ENCODE measurements around the gene SLC48A1. TPM values are rescaled to one million over a fixed set of nuclear protein-coding genes. Genes with fewer than 3 reads are reported as not detected.

The SLC48A1 gene
- total and polyA plus RNA-seq, 2 donors (not counting 3 experiments of a cell fraction or from before 2014, with no cell fraction given) = 17.3 to 20.3 TPM

DNA sequence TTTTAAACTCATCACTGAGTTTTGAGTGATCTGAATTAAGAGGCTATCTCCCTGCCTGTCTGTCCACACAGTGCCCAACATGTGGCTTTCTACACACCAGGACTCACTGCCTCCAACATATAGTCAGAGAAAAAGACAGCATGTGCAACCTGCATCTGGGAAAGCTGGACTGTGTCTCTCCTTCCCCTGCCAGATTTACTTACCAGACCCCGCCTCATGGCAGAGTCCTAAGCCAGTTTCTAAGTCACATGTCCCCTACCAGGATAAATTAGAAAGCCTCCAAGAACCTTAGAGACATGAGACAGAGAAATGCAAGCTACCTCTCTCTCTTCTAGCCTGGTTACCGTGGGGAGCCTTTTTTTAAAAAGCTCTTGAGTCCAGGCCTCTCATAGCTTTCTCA, 49.4 kb downstream of the SLC48A1 start:
- Histone ChIP-seq H3K9me1 (replicated peaks; ENCODE audit: control insufficient read depth, extremely low read depth, insufficient read depth, low read length) (no peaks in the 10 kb centered on the region), H3K27me3 (ENCODE audit: control insufficient read depth in 2 of 2, insufficient read depth in 2 of 2, low read length in 2 of 2) (no peaks in the 10 kb centered on the region), H3K9me3 (replicated peaks; ENCODE audit: control insufficient read depth, insufficient read depth, low read length) (no peaks in the 10 kb centered on the region), H2AFZ (ENCODE audit: low read depth, low read length) (no peak overlapping the region), H3K27ac (ENCODE audit: insufficient read depth, low read depth, low read length) (no peak overlapping the region), H3K9ac (replicated peaks; ENCODE audit: extremely low read depth, insufficient read depth, low read length) (no peak overlapping the region), H3K4me1 (ENCODE audit: control insufficient read depth, extremely low read depth, insufficient read depth, low read length) (peaks cover 31% of the 10 kb centered on the region), H3K4me3 (replicated peaks in 1 of 3; ENCODE audit: insufficient read depth in 1 of 3, low read depth in 1 of 3, low read length in 3 of 3) (no peak overlapping the region), H4K20me1 (replicated peaks; ENCODE audit: control insufficient read depth, extremely low read depth, insufficient read depth, low read length) (no peaks in the 10 kb centered on the region), H3K4me2 (ENCODE audit: insufficient read depth, low read length) (no peak overlapping the region), H3K36me3 (ENCODE audit: control insufficient read depth in 2 of 2, extremely low read depth in 1 of 2, insufficient read depth in 2 of 2, low read length in 2 of 2) (no peaks in the 10 kb centered on the region), H3K79me2 (ENCODE audit: control insufficient read depth, insufficient read depth, low read length) (peaks cover 22% of the 10 kb centered on the region)
- intact Hi-C loops (cut with micrococcal nuclease) (no loop called here), dilution Hi-C loops (cut with MboI; ENCODE audit: extremely low pct_ligation_motif_present, low sequenced_read_pairs) (no loop called here)
- ChIA-PET POLR2A (no interaction called here), CTCF (interaction anchor here (1.3 to 7.8 kb wide), 2 partner anchors 13 to 14 kb away, joined by 5 to 246 read pairs; no protein-coding TSS in a partner anchor)
- BruUV-seq (replicated peaks) = no TSS peak
- no peak for FAIRE-seq
- no peak for DNase-seq (ENCODE audit: low read depth, low spot score)
- TF ChIP-seq GATA2 (IDR thresholded peaks at IDR 0.05; ENCODE audit: insufficient read depth, insufficient read length, low read depth, low read length) = no peak
- TF ChIP-seq POLR2AphosphoS5 (IDR thresholded peaks at IDR 0.05; ENCODE audit: insufficient read depth, low read depth, low read length) = no peak
- no peak for TF ChIP-seq JUN (IDR thresholded peaks at IDR 0.05; ENCODE audit: borderline replicate concordance, insufficient read depth, insufficient read length, low read depth)

DNA sequence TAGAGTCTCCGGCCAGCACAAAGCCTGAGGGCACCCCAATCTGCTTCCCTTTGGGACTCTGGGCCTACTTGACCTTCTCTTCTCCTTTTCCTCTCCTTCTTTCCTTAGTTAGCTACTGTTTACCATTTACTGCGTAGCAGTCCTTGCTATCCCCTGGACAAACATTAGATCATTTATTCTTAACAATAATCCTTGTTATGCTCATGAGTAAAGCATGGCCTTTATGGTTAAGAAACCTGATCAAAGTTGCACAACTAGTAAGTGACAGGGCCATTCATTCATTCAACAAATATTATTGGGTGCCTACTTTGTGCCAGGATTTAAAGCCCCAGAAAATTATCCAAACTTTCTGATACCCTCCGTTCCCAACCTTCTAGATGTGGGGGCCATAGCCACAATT, 49.8 kb downstream of the SLC48A1 start:
- Histone ChIP-seq H3K27me3 (ENCODE audit: control insufficient read depth in 2 of 2, insufficient read depth in 2 of 2, low read length in 2 of 2) (no peaks in the 10 kb centered on the region), H3K27ac (ENCODE audit: insufficient read depth, low read depth, low read length) (no peak overlapping the region), H3K9ac (replicated peaks; ENCODE audit: extremely low read depth, insufficient read depth, low read length) (no peak overlapping the region), H4K20me1 (replicated peaks; ENCODE audit: control insufficient read depth, extremely low read depth, insufficient read depth, low read length) (no peaks in the 10 kb centered on the region), H3K9me3 (replicated peaks; ENCODE audit: control insufficient read depth, insufficient read depth, low read length) (no peaks in the 10 kb centered on the region), H3K4me2 (ENCODE audit: insufficient read depth, low read length) (no peak overlapping the region), H2AFZ (ENCODE audit: low read depth, low read length) (no peak overlapping the region), H3K4me3 (replicated peaks in 1 of 3; ENCODE audit: insufficient read depth in 1 of 3, low read depth in 1 of 3, low read length in 3 of 3) (no peak overlapping the region), H3K36me3 (ENCODE audit: control insufficient read depth in 2 of 2, extremely low read depth in 1 of 2, insufficient read depth in 2 of 2, low read length in 2 of 2) (no peaks in the 10 kb centered on the region), H3K4me1 (ENCODE audit: control insufficient read depth, extremely low read depth, insufficient read depth, low read length) (peaks cover 26% of the 10 kb centered on the region), H3K79me2 (ENCODE audit: control insufficient read depth, insufficient read depth, low read length) (peaks cover 17% of the 10 kb centered on the region), H3K9me1 (replicated peaks; ENCODE audit: control insufficient read depth, extremely low read depth, insufficient read depth, low read length) (no peaks in the 10 kb centered on the region)
- intact Hi-C loops (cut with micrococcal nuclease) = no loop called here
- no TSS peak for BruUV-seq (replicated peaks)
- CTCF ChIA-PET = interaction anchor here (1.3 to 7.8 kb wide), 2 partner anchors 13 to 14 kb away, joined by 5 to 246 read pairs; no protein-coding TSS in a partner anchor
- TF ChIP-seq FOS (IDR thresholded peaks at IDR 0.05; ENCODE audit: borderline replicate concordance, insufficient read depth, low read length) (no peak), GATA2 (IDR thresholded peaks at IDR 0.05; ENCODE audit: insufficient read depth, insufficient read length, low read depth, low read length) (no peak), JUN (IDR thresholded peaks at IDR 0.05; ENCODE audit: borderline replicate concordance, insufficient read depth, insufficient read length, low read depth) (no peak), POLR2AphosphoS5 (IDR thresholded peaks at IDR 0.05; ENCODE audit: insufficient read depth, low read depth, low read length) (no peak), MYC (IDR thresholded peaks at IDR 0.05; ENCODE audit: low read depth, low read length) (no peak), POLR2A (IDR thresholded peaks at IDR 0.05; ENCODE audit: low read depth, low read length) (no peak), EZH2 (IDR thresholded peaks at IDR 0.05; ENCODE audit: borderline replicate concordance, low read depth, low read length, severe bottlenecking) (no peak)
- TF ChIP-seq, protein P1, sequence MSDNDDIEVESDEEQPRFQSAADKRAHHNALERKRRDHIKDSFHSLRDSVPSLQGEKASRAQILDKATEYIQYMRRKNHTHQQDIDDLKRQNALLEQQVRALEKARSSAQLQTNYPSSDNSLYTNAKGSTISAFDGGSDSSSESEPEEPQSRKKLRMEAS (IDR thresholded peaks at IDR 0.05; ENCODE audit: insufficient read depth, insufficient read length) = no peak
- TF ChIP-seq, protein P2, sequence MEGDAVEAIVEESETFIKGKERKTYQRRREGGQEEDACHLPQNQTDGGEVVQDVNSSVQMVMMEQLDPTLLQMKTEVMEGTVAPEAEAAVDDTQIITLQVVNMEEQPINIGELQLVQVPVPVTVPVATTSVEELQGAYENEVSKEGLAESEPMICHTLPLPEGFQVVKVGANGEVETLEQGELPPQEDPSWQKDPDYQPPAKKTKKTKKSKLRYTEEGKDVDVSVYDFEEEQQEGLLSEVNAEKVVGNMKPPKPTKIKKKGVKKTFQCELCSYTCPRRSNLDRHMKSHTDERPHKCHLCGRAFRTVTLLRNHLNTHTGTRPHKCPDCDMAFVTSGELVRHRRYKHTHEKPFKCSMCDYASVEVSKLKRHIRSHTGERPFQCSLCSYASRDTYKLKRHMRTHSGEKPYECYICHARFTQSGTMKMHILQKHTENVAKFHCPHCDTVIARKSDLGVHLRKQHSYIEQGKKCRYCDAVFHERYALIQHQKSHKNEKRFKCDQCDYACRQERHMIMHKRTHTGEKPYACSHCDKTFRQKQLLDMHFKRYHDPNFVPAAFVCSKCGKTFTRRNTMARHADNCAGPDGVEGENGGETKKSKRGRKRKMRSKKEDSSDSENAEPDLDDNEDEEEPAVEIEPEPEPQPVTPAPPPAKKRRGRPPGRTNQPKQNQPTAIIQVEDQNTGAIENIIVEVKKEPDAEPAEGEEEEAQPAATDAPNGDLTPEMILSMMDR (IDR thresholded peaks at IDR 0.05; ENCODE audit: extremely low read depth in 1 of 2, insufficient read depth in 1 of 2, low read depth in 1 of 2, low read length in 2 of 2) = no peak
- no peak for FAIRE-seq
- DNase-seq (ENCODE audit: low read depth, low spot score) = no peak
- POLR2A ChIA-PET = no interaction called here
- dilution Hi-C loops (cut with MboI; ENCODE audit: extremely low pct_ligation_motif_present, low sequenced_read_pairs) = no loop called here

Measured in endothelial cell of umbilical vein (primary cell).